HepG2 (cell line): Measurements from ENCODE around the gene CDK10. TPM values are rescaled to one million over a fixed set of nuclear protein-coding genes. Genes with fewer than 3 reads are reported as not detected.
A peak's percentile ranks its signal among the peaks of the same experiment; 100 is the strongest.

Experiments
- ATAC-seq: fragments of 200-7000 bp; cut with Tn5 transposase; 3 replicates; pipeline ENCODE4 v1.9.1; 2020; ENCODE audit warnings: mild to moderate bottlenecking, moderate library complexity
- BruUV-seq: library from RNA; stranded (reverse); fragments of 400-500 nt; replicated peaks from 2 replicates; lab custom pipeline; 2021; lab: Mats Ljungman, UMichigan
- CTCF ChIA-PET: fragments of 300-600 bp; formaldehyde crosslinking; extraction: SDS; loops from one replicate; lab custom pipeline; 2021; ENCODE audit warnings: low total read pairs, inconsistent platforms, low intra/inter-chr PET ratio; lab: Yijun Ruan, JAX
- POLR2A ChIA-PET: fragments of 350-600 bp; sonication (Branson Sonifier 250); formaldehyde crosslinking; loops from one replicate; lab custom pipeline; 2020; ENCODE audit warnings: antibody characterized with exemption, inconsistent platforms; lab: Yijun Ruan, JAX
- DNase-seq: peaks from one replicate; pipeline ENCODE4 v3.0.0-alpha.2; 2015; ENCODE audit warnings: low spot score
- FAIRE-seq: peaks from 3 replicates; lab custom pipeline; 2011; peaks lifted over from hg19 to GRCh38; lab: Jason Lieb, UNC
- H2AFZ ChIP-seq: one replicate; pipeline ENCODE4 v1.6.1; 2011; ENCODE audit warnings: low read length, inconsistent platforms
- H3K27ac ChIP-seq: fragments of 300-600 bp; 3 replicates; pipeline ENCODE4 v1.8.0; 2011; ENCODE audit warnings: mixed run types, mild to moderate bottlenecking, mixed read lengths, low read length, inconsistent platforms; ENCODE audit not compliant: insufficient read depth; ENCODE audit errors: extremely low read length
- H3K27me3 ChIP-seq, 2 experiments: fragments of 200-600 bp in 1 of 2; 2 replicates in 1 of 2; 3 replicates in 1 of 2; pipeline versions ENCODE4 v1.6.0 to v1.8.0; 2011; ENCODE audit warnings: low read length in 2 of 2, mild to moderate bottlenecking in 2 of 2, moderate library complexity in 2 of 2, inconsistent platforms in 1 of 2; ENCODE audit not compliant: insufficient read depth in 2 of 2, control insufficient read depth in 1 of 2
- H3K36me3 ChIP-seq, 2 experiments: fragments of 200-600 bp in 1 of 2; replicated peaks in 1 of 2; 2 replicates in 1 of 2; 3 replicates in 1 of 2; pipeline versions ENCODE4 v1.5.1 to v1.8.0; 2011; ENCODE audit warnings: low read length in 2 of 2, inconsistent platforms in 1 of 2; ENCODE audit not compliant: insufficient read depth in 2 of 2, control insufficient read depth in 1 of 2
- H3K4me1 ChIP-seq: 2 replicates; pipeline ENCODE4 v1.5.1; 2012; ENCODE audit warnings: low read length, inconsistent platforms; ENCODE audit not compliant: insufficient read depth
- H3K4me2 ChIP-seq: 2 replicates; pipeline ENCODE4 v1.6.0; 2011; ENCODE audit warnings: low read depth, low read length, inconsistent platforms
- H3K4me3 ChIP-seq, 3 experiments: fragments of 200-600 bp in 1 of 3; sonication (generic), shearing (Covaris generic) in 1 of 3; replicated peaks in 1 of 3; 2 replicates each; pipeline ENCODE4 v1.5.1; 2011 to 2016; ENCODE audit warnings: low read length in 3 of 3, inconsistent platforms in 2 of 3, low read depth in 2 of 3, mild to moderate bottlenecking in 2 of 3, control low read depth in 1 of 3, mixed read lengths in 1 of 3; ENCODE audit not compliant: insufficient read depth in 1 of 3
- H3K79me2 ChIP-seq: one replicate; pipeline ENCODE4 v1.6.1; 2011; ENCODE audit warnings: low read length, inconsistent platforms; ENCODE audit not compliant: insufficient read depth
- H3K9ac ChIP-seq: 2 replicates; pipeline ENCODE4 v1.6.0; 2011; ENCODE audit warnings: mild to moderate bottlenecking, low read depth, low read length, inconsistent platforms; ENCODE audit not compliant: insufficient read depth
- H3K9me3 ChIP-seq: 2 replicates; pipeline ENCODE4 v1.5.1; 2012; ENCODE audit warnings: mild to moderate bottlenecking, low read length
- H4K20me1 ChIP-seq: 2 replicates; pipeline ENCODE4 v1.6.0; 2011; ENCODE audit warnings: inconsistent platforms, mild to moderate bottlenecking, low read length, moderate library complexity; ENCODE audit not compliant: insufficient read depth
- TRIM24 ChIP-seq: sonication (generic); formaldehyde crosslinking; IDR thresholded peaks from 2 replicates; pipeline ENCODE4 v1.8.0; 2022; ENCODE audit warnings: mild to moderate bottlenecking, missing genetic modification reagents
- ZNF350 ChIP-seq: sonication (generic); formaldehyde crosslinking; IDR thresholded peaks from 2 replicates; pipeline ENCODE4 v1.4.0; 2020; ENCODE audit warnings: mild to moderate bottlenecking, low read depth, missing genetic modification reagents, borderline replicate concordance
- ZNF891 ChIP-seq: sonication (generic); formaldehyde crosslinking; IDR thresholded peaks from 2 replicates; pipeline ENCODE4 v1.5.0; 2020; ENCODE audit warnings: mild to moderate bottlenecking, missing genetic modification reagents
- WGBS: methylation state at CpG from one replicate; pipeline ENCODE4 v1.1.6; 2017; ENCODE audit warnings: low lambda C conversion rate; 5-methylcytosine and 5-hydroxymethylcytosine counted together
- in situ Hi-C: cut with HindIII; loops from 2 replicates; pipeline ENCODE4 v1.10.0; 2017; ENCODE audit warnings: low pct_unique_long_range_greater_than_20kb; ENCODE audit not compliant: extremely low pct_ligation_motif_present
- intact Hi-C: fragments of 100-400 bp; cut with micrococcal nuclease; formaldehyde crosslinking; loops from one replicate; pipeline ENCODE4 v1.10.0; 2022; ENCODE audit not compliant: unreplicated experiment
- polyA plus RNA-seq, 8 experiments: library from polyadenylated mRNA; depleted of rRNA in 3 of 8; stranded (reverse) in 7 of 8; unstranded in 1 of 8; fragments of >200 nt; fragmentation: Illumina TruSeq in 4 of 8; extraction: Trizol in 4 of 8; gene quantifications; 2 replicates each; pipeline versions ENCODE4 v1.2.1 to v1.2.3, GENCODE V29; 2011 to 2016; ENCODE audit warnings: low read depth in 4 of 8, missing spikeins in 1 of 8, mixed read lengths in 1 of 8; ENCODE audit not compliant: insufficient read depth in 1 of 8
- total RNA-seq, 5 experiments: library from RNA; depleted of rRNA; stranded (reverse); fragments of >200 nt; fragmentation: Illumina TruSeq; extraction: Trizol; gene quantifications; 2 replicates each; pipeline ENCODE4 v1.2.3, GENCODE V29; 2016; ENCODE audit warnings: low read depth in 1 of 5
- TF ChIP-seq, protein P1 (sequence below): sonication (generic); formaldehyde crosslinking; IDR thresholded peaks from 2 replicates; pipeline ENCODE4 v1.4.0; 2020; ENCODE audit warnings: missing genetic modification reagents

Gene CDK10
- total and polyA plus RNA-seq, 2 of the 13 experiments (the other 11 are each of a cell fraction or from before 2014, with no cell fraction given), result 2.5 to 3.9 TPM

DNA sequence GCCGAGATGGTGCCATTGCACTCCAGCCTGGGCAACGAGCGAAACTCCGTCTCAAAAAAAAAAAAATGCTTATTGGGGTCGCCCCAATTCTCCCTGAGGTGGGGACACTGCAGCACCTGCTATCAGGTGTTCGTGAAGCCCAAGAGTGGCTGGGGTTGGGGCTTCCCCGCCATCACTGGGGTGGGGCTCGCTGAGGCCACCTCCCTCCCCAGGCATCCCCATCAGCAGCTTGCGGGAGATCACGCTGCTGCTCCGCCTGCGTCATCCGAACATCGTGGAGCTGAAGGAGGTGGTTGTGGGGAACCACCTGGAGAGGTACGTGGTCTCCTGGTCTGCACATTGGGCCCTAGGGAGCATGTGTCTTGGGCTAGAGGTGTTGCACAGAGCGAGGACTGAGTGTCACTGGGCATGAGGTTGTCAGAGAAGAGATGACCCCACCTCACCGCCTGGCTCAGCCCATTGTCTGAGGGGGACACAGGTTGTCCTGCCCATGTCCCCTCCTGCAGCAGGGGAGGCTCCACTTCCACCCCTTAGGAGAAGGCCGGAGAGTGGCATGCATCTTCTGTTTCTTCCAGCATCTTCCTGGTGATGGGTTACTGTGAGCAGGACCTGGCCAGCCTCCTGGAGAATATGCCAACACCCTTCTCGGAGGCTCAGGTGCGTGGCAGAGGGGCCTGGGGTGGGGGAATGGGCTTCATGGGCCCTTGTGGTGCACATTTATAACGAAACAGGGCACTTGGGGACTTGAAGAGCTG is 4.9 kb downstream of the CDK10 start:
- DNase-seq (no peak), FAIRE-seq (no peak), ATAC-seq (no peak)
- Histone ChIP-seq H3K4me3 (no peak overlapping the region), H2AFZ (no peak overlapping the region), H3K79me2 (no peaks in the 10 kb centered on the region), H3K4me2 (peak overlapping the region; percentile 56), H3K36me3 (no peaks in the 10 kb centered on the region), H3K27ac (no peak overlapping the region), H3K9ac (0 out of 2 replicates have a peak overlapping the region, but pooled peaks have one; percentile 9), H3K4me1 (peaks cover 89% of the 10 kb centered on the region), H3K9me3 (no peaks in the 10 kb centered on the region), H3K27me3 (no peaks in the 10 kb centered on the region), H4K20me1 (no peaks in the 10 kb centered on the region)
- no peak for TF ChIP-seq ZNF350
- TF ChIP-seq, protein P1, sequence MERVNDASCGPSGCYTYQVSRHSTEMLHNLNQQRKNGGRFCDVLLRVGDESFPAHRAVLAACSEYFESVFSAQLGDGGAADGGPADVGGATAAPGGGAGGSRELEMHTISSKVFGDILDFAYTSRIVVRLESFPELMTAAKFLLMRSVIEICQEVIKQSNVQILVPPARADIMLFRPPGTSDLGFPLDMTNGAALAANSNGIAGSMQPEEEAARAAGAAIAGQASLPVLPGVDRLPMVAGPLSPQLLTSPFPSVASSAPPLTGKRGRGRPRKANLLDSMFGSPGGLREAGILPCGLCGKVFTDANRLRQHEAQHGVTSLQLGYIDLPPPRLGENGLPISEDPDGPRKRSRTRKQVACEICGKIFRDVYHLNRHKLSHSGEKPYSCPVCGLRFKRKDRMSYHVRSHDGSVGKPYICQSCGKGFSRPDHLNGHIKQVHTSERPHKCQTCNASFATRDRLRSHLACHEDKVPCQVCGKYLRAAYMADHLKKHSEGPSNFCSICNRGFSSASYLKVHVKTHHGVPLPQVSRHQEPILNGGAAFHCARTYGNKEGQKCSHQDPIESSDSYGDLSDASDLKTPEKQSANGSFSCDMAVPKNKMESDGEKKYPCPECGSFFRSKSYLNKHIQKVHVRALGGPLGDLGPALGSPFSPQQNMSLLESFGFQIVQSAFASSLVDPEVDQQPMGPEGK, result 0 out of 2 replicates have a peak, but pooled peaks have one; percentile 3
- 0 out of 2 replicates have a peak, but pooled peaks have one; percentile 4 for TF ChIP-seq TRIM24
- 0 out of 2 replicates have a peak, but pooled peaks have one; percentile 31 for TF ChIP-seq ZNF891 (CRISPR knock-in tag)
- no TSS peak for BruUV-seq
- in situ Hi-C loops (no loop called here), intact Hi-C loops (no loop called here)
- WGBS, result 86% methylated on average over 21 of the region's 21 CpGs
- CTCF ChIA-PET, result no interaction called here
- POLR2A ChIA-PET, result interaction anchor here (0.5 to 2.3 kb wide), 3 partner anchors 9 to 63 kb away, joined by 3 to 16 read pairs (median 4); partner anchors contain the start of gene SPATA2L
